GM23248 (cell line): ENCODE results near the gene RMDN3.

Experiments
- EZH2 ChIP-seq: fragments of 200-600 bp; sonication (generic); IDR thresholded peaks from 2 replicates; pipeline ENCODE4 v1.6.1; 2018; ENCODE audit warnings: antibody characterized with exemption, mild to moderate bottlenecking; ENCODE audit not compliant: insufficient read depth, poor library complexity, severe bottlenecking
- EZH2phosphoT487 ChIP-seq: fragments of 200-600 bp; sonication (generic); IDR thresholded peaks from 2 replicates; pipeline ENCODE4 v1.6.1; 2018; ENCODE audit warnings: antibody characterized with exemption, moderate library complexity, mild to moderate bottlenecking, low read depth; ENCODE audit not compliant: insufficient read depth

DNA sequence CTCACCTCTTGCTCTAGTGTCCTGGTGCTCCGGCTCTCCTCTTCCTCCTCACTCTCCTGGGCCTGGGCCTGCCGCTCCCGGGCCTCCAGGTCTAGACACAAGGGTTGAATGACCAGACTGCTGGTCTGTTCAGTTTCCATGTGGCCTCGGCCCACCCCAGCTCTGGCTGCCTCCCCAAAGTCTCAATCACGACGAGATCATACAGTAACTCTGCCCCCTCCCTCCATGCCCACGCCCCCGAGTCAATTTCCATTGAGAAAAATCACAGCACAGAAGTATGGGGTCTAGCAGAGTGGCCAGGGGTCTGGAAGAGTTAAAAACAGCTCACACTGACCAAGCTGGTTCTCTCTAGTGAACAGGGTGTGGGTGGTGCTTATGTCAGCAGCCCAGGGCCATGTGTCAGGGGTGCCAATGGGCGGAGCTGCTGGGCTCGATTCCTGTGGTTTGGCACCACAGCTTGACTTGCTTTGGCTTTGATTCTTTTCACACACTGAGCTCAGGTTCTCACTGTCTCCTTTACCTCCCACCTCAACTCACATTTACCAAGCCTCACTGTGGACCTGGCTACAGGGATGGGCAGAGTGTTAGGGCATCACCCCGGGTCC is 21.6 kb upstream of the RMDN3 start:
- no peak for TF ChIP-seq EZH2phosphoT487
- TF ChIP-seq EZH2 = no peak
